Keratinocyte (primary cell): ENCODE results near the gene NPAS3. TPM values are rescaled to one million over a fixed set of nuclear protein-coding genes. Genes with fewer than 3 reads are reported as not detected.

Experiments
- DNase-seq: peaks from one replicate; pipeline ENCODE4 v3.0.0-alpha.2; 2011; ENCODE audit warnings: low read depth, missing footprints, low spot score
- FAIRE-seq: peaks from 2 replicates; lab custom pipeline; 2011; peaks lifted over from hg19 to GRCh38; lab: Jason Lieb, UNC
- H2AFZ ChIP-seq: 2 replicates; pipeline ENCODE4 v1.6.0; 2012; ENCODE audit warnings: low read length, control low read depth, inconsistent platforms; ENCODE audit not compliant: control insufficient read depth
- H3K27ac ChIP-seq: 2 replicates; pipeline ENCODE4 v1.5.1; 2011; ENCODE audit warnings: low read length; ENCODE audit not compliant: control insufficient read depth, insufficient read depth
- H3K27me3 ChIP-seq: 3 replicates; pipeline ENCODE4 v1.6.0; 2011; ENCODE audit warnings: low read length; ENCODE audit not compliant: control insufficient read depth, insufficient read depth; ENCODE audit errors: extremely low read depth
- H3K36me3 ChIP-seq, 2 experiments: 2 replicates in 1 of 2; 3 replicates in 1 of 2; pipeline ENCODE4 v1.5.1; 2011; ENCODE audit warnings: low read length in 2 of 2, mild to moderate bottlenecking in 1 of 2; ENCODE audit not compliant: control insufficient read depth in 2 of 2, insufficient read depth in 2 of 2; ENCODE audit errors: extremely low read depth in 1 of 2
- H3K4me1 ChIP-seq: 3 replicates; pipeline ENCODE4 v1.5.1; 2011; ENCODE audit warnings: low read length; ENCODE audit not compliant: control insufficient read depth, insufficient read depth; ENCODE audit errors: extremely low read depth
- H3K4me2 ChIP-seq: 3 replicates; pipeline ENCODE4 v1.6.0; 2011; ENCODE audit warnings: low read depth, low read length; ENCODE audit not compliant: control insufficient read depth, insufficient read depth; ENCODE audit errors: extremely low read depth
- H3K4me3 ChIP-seq, 3 experiments: fragments of 200-600 bp in 1 of 3; sonication (generic) in 1 of 3; 2 replicates in 2 of 3; 3 replicates in 1 of 3; pipeline ENCODE4 v1.5.1; 2011 to 2016; ENCODE audit warnings: low read length in 3 of 3, mild to moderate bottlenecking in 3 of 3, control low read depth in 2 of 3, inconsistent platforms in 1 of 3, low read depth in 1 of 3, mixed read lengths in 1 of 3, mixed run types in 1 of 3, moderate library complexity in 1 of 3; ENCODE audit not compliant: control insufficient read depth in 2 of 3, insufficient read depth in 2 of 3; ENCODE audit errors: extremely low read depth in 1 of 3
- H3K79me2 ChIP-seq: 2 replicates; pipeline ENCODE4 v1.6.0; 2012; ENCODE audit warnings: low read length; ENCODE audit not compliant: control insufficient read depth, insufficient read depth
- H3K9ac ChIP-seq: 3 replicates; pipeline ENCODE4 v1.6.0; 2011; ENCODE audit warnings: low read length; ENCODE audit not compliant: control insufficient read depth, insufficient read depth; ENCODE audit errors: extremely low read depth
- H3K9me1 ChIP-seq: 3 replicates; pipeline ENCODE4 v1.6.0; 2011; ENCODE audit warnings: low read length; ENCODE audit not compliant: control insufficient read depth, insufficient read depth; ENCODE audit errors: extremely low read depth
- H3K9me3 ChIP-seq: 2 replicates; pipeline ENCODE4 v1.5.1; 2012; ENCODE audit warnings: low read depth, low read length; ENCODE audit not compliant: control insufficient read depth
- H4K20me1 ChIP-seq: 3 replicates; pipeline ENCODE4 v1.6.0; 2011; ENCODE audit warnings: low read length; ENCODE audit not compliant: control insufficient read depth, insufficient read depth; ENCODE audit errors: extremely low read depth
- EZH2 ChIP-seq: IDR thresholded peaks from one replicate; pipeline ENCODE4 v1.6.1; 2012; ENCODE audit warnings: inconsistent platforms, mild to moderate bottlenecking, low read length, moderate library complexity
- dilution Hi-C: fragments of 300-500 bp; cut with MboI; formaldehyde crosslinking; loops from one replicate; pipeline ENCODE4 v1.7.0; 2020; ENCODE audit warnings: low sequenced_read_pairs; ENCODE audit not compliant: extremely low pct_ligation_motif_present
- polyA plus RNA-seq, 5 experiments: library from polyadenylated mRNA; depleted of rRNA in 3 of 5; stranded (reverse) in 3 of 5; stranded (forward) in 1 of 5; unstranded in 1 of 5; fragments of >200 nt; gene quantifications; 1 replicate in 1 of 5; 2 replicates in 3 of 5; 3 replicates in 1 of 5; pipeline versions ENCODE4 v1.2.1 to v1.2.3, GENCODE V29; 2011 to 2012; ENCODE audit warnings: missing spikeins in 2 of 5, low read depth in 1 of 5, low replicate concordance in 1 of 5
- TF ChIP-seq, protein P1 (sequence below), 3 experiments: IDR thresholded peaks in 1 of 3; conservative IDR thresholded peaks in 1 of 3; optimal IDR thresholded peaks in 1 of 3; 2 replicates in 2 of 3; 3 replicates in 1 of 3; pipeline versions ENCODE3 to v1.5.1; 2011; ENCODE audit warnings: low read length in 3 of 3, mild to moderate bottlenecking in 3 of 3, moderate library complexity in 2 of 3, control low read depth in 1 of 3, inconsistent platforms in 1 of 3; ENCODE audit not compliant: insufficient read depth in 2 of 3; ENCODE audit errors: extremely low read depth in 1 of 3

NPAS3 gene
- polyA plus RNA-seq, 1 donor (not counting 4 experiments of a cell fraction or from before 2014, with no cell fraction given): 0.07 TPM

GRCh38 chr14:33840797-33841196 is 902.1 kb downstream of the NPAS3 start:
- no peak overlapping the region for H3K27ac ChIP-seq
- peaks cover 16% of the 10 kb centered on the region for H3K4me1 ChIP-seq
- H3K27me3 ChIP-seq: no peaks in the 10 kb centered on the region
- dilution Hi-C loops: no loop called here
- no peak overlapping the region for H3K9ac ChIP-seq
- TF ChIP-seq, protein P1, sequence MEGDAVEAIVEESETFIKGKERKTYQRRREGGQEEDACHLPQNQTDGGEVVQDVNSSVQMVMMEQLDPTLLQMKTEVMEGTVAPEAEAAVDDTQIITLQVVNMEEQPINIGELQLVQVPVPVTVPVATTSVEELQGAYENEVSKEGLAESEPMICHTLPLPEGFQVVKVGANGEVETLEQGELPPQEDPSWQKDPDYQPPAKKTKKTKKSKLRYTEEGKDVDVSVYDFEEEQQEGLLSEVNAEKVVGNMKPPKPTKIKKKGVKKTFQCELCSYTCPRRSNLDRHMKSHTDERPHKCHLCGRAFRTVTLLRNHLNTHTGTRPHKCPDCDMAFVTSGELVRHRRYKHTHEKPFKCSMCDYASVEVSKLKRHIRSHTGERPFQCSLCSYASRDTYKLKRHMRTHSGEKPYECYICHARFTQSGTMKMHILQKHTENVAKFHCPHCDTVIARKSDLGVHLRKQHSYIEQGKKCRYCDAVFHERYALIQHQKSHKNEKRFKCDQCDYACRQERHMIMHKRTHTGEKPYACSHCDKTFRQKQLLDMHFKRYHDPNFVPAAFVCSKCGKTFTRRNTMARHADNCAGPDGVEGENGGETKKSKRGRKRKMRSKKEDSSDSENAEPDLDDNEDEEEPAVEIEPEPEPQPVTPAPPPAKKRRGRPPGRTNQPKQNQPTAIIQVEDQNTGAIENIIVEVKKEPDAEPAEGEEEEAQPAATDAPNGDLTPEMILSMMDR (optimal IDR thresholded peaks at IDR 0.05 in 1 of 3, IDR thresholded peaks at IDR 0.05 in 1 of 3, conservative IDR thresholded peaks at IDR 0.05 in 1 of 3; ENCODE audit: extremely low read depth in 1 of 3, insufficient read depth in 2 of 3, low read length in 3 of 3): no peak
- TF ChIP-seq EZH2: no peak
- H4K20me1 ChIP-seq: no peaks in the 10 kb centered on the region
- no peak overlapping the region for H3K4me3 ChIP-seq
- no peak overlapping the region for H2AFZ ChIP-seq
- H3K9me3 ChIP-seq: no peaks in the 10 kb centered on the region
- DNase-seq (no peak), FAIRE-seq (no peak)
- no peaks in the 10 kb centered on the region for H3K36me3 ChIP-seq
- no peaks in the 10 kb centered on the region for H3K9me1 ChIP-seq
- no peak overlapping the region for H3K4me2 ChIP-seq
- H3K79me2 ChIP-seq: no peaks in the 10 kb centered on the region

- Histone ChIP-seq H3K4me3 (no peak overlapping the region), H3K27me3 (no peaks in the 10 kb centered on the region), H3K9me1 (no peaks in the 10 kb centered on the region), H2AFZ (no peak overlapping the region), H3K79me2 (no peaks in the 10 kb centered on the region), H3K4me1 (peaks cover 12% of the 10 kb centered on the region), H3K9ac (no peak overlapping the region), H3K9me3 (no peaks in the 10 kb centered on the region), H3K36me3 (no peaks in the 10 kb centered on the region), H4K20me1 (no peaks in the 10 kb centered on the region), H3K27ac (no peak overlapping the region), H3K4me2 (peak overlapping the region; percentile 44)
- peak; percentile 48 for DNase-seq
- peak; percentile 20 for FAIRE-seq
- TF ChIP-seq, protein P1 (optimal IDR thresholded peaks at IDR 0.05 in 1 of 3, IDR thresholded peaks at IDR 0.05 in 1 of 3, conservative IDR thresholded peaks at IDR 0.05 in 1 of 3; ENCODE audit: extremely low read depth in 1 of 3, insufficient read depth in 2 of 3, low read length in 3 of 3): no peak
- TF ChIP-seq EZH2: no peak
- dilution Hi-C loops: no loop called here
Observed at GRCh38 chr14:33842299-33842698, 903.6 kb downstream of the NPAS3 start.
